Fibroblast of mammary gland (primary cell): ENCODE measurements around the gene CDH4.

Experiments used
- DNase-seq: peaks from one replicate; pipeline ENCODE4 v3.0.0-alpha.2; 2010; ENCODE audit warnings: low read depth
- H3K4me3 ChIP-seq: 2 replicates; pipeline ENCODE4 v1.5.1; 2011; ENCODE audit warnings: low read depth, mild to moderate bottlenecking, low read length, moderate library complexity; ENCODE audit not compliant: control insufficient read depth
- CTCF ChIP-seq: conservative IDR thresholded peaks from 2 replicates; pipeline ENCODE4 v1.5.1; 2011; ENCODE audit warnings: low read depth, low read length, inconsistent platforms; ENCODE audit not compliant: control insufficient read depth, insufficient read depth

CDH4 gene

DNA sequence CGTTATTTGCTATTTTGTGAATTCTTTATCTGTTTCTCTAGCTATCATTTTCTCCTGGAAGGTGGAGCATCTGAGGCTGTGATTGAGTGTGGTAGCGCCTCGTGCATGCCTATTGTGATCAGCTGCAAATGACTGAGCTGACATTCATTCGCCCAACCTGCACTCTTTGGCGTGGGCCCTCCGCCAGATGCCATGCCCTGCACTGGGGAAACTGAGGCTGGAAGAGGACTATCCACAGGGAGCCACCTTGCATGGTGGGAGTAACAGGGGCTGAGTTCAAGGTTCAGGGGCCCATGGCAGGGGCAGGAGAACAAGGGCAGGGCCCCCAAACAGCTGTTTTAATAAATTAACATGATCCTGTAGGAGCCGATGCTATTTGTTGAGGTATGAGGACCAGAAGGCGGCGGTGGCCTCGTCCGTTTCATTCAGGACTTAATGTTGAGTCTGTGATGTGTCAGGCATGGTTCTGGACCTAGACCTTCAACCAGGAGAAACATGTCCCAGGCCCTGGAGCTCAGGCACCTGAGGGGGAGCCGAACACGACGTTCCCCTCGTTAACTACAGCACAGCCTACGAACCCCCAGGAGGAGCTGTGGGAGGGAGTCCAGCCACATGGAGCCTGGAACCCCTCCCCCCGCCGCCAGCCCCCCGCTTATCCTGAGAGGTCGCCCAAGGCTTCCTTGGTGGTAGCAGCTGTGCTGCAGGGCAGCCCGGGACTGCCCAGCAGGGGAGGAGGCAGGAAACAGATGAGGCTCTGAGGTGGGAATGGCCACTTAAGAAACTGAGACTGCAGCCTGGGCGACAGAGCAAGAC lies 242.9 kb downstream of the CDH4 start:
- TF ChIP-seq CTCF, result no peak
- H3K4me3 ChIP-seq, result no peak overlapping the region
- no peak for DNase-seq

DNA sequence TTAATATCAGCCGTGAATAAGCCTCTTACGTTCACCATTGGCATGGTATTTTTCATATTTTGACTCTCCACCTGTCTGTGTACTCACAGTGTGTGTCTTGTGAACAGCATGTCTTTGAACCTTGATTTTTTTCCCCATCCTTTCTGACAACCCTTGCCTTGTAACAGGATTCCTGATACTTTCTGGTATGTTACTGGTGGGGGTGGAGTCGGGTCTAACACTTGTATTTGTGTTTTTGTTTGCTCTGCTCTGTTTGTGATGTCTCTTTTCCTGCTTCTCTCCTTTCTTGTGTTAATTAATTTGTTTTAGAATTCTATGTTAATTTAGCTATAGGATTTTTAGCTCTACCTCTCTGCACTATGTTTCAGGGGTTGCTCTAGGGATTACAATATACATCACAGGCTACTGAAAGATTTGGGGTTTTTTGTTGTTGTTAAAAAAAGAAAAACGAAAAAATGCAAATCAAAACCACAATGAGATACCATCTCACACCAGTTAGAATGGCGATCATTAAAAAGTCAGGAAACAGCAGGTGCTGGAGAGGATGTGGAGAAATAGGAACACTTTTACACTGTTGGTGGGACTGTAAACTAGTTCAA lies 245.1 kb downstream of the CDH4 start:
- no peak for DNase-seq
- no peak for TF ChIP-seq CTCF
- H3K4me3 ChIP-seq, result no peak overlapping the region

DNA sequence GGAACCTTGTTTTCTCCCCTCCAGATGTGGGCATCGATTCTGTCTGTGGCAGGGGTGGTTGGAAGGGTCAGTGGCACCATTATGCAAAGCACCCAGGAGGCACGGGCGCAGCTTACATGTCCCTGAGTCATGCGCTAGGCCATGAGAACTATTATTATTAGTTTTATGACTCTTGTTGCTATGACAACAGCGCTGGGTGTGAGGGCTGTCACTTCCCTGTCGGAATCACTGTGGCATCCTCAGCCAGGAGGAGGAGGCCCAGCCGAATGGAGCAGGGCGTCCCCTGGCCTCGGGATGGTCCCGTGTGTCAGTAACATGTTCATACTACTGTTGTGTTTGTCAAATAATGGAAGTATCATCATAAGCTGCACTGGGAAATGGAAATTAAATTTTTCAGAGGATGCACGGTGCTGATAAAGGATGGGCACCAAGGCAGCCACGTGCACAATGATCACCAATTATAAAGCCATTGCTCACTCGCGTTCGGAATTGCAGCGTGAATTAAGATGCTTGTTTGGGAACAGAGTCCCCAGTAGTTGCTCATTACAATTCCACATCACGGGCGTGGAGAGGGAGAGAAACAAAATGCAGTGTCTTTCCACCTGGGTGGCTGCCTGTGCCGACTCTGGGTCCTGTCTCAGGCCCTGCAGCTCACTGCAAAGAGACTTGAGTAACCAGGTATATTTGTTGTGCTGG lies 247.9 kb downstream of the CDH4 start:
- no peak for TF ChIP-seq CTCF
- H3K4me3 ChIP-seq, result no peak overlapping the region
- no peak for DNase-seq

DNA sequence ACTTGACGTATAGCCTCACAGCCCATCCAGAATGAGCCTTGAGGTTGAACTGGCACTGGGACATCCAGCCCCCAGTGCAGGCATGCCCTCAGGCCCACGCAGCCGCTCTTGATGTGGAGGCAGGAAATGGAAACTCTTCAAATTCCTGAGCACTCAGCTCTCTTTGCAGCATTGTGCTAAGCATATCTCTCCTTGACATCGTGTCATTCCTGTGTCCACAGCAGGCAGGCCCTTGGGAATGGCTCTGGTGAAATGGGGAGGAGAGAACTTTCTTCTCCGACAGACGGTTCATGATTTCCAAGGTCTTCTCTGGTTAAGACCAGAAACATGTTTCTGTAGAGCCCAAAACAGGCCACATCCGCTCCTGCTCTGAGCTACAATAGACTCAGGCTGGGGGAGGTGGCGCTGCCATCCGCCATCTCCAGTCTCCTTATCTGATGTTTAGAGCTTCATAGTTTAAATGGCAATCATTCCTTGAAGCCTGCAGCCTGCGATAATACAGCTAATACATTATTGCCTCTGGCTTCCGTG lies 248.8 kb downstream of the CDH4 start:
- no peak for TF ChIP-seq CTCF
- DNase-seq, result no peak
- no peak overlapping the region for H3K4me3 ChIP-seq

DNA sequence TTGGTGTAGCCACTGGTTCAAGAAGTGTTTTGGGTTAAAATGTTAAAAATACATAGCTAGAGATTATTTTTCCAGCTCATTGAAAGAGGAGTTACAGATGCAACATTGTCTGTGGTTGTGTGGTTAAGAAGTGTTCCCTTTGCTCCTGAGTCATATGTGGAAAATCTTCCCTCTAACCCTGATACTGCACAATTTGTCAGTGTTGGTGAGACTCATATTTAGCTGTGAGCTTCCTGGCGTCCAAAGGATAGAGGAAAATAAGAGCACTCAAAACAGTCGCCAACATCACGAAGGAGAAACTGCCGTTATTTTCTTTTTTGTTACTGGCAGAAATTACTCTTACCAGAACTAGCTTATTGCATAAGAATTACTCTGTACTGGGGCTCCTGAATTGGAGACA lies 250.4 kb downstream of the CDH4 start:
- no peak overlapping the region for H3K4me3 ChIP-seq
- no peak for TF ChIP-seq CTCF
- DNase-seq, result peak; percentile 48

- no peak overlapping the region for H3K4me3 ChIP-seq
- no peak for DNase-seq
- TF ChIP-seq CTCF, result no peak
Observed at GRCh38 chr20:61503106-61503505, 251.0 kb downstream of the CDH4 start.
